K562 (cell line): ENCODE data around the gene NR1H3. TPM values are rescaled to one million over a fixed set of nuclear protein-coding genes. Genes with fewer than 3 reads are reported as not detected.
A peak's percentile ranks its signal among the peaks of the same experiment; 100 is the strongest.

Experiments used
- CBX3 ChIP-seq, 2 experiments: IDR thresholded peaks; 1 replicate in 1 of 2; 2 replicates in 1 of 2; pipeline ENCODE4 v1.6.1; 2012; ENCODE audit warnings: inconsistent platforms in 2 of 2, low read length in 2 of 2, borderline replicate concordance in 1 of 2, control low read depth in 1 of 2
- CHD4 ChIP-seq: fragments of 200-600 bp; sonication (generic); IDR thresholded peaks from 3 replicates; pipeline ENCODE4 v1.6.1; 2012; ENCODE audit warnings: low read depth, mild to moderate bottlenecking, mixed read lengths, low read length, inconsistent platforms; ENCODE audit not compliant: insufficient read depth, insufficient replicate concordance, poor library complexity, severe bottlenecking
- CREBBP ChIP-seq: IDR thresholded peaks from one replicate; pipeline ENCODE4 v1.6.1; 2012; ENCODE audit warnings: low read depth, mild to moderate bottlenecking, control low read depth, inconsistent platforms, low read length
- DIDO1 ChIP-seq: fragments of 450-650 bp; IDR thresholded peaks from 2 replicates; pipeline ENCODE4 v1.6.1; 2016; ENCODE audit warnings: low read depth, missing biosample characterization, missing genetic modification characterization
- HMGN3 ChIP-seq: IDR thresholded peaks from 2 replicates; pipeline ENCODE4 v1.6.1; 2011; ENCODE audit warnings: borderline replicate concordance, low read depth, mild to moderate bottlenecking, mixed read lengths, low read length; ENCODE audit not compliant: insufficient read length; ENCODE audit errors: extremely low read depth
- MTA3 ChIP-seq: fragments of 450-650 bp; formaldehyde crosslinking; IDR thresholded peaks from 2 replicates; pipeline ENCODE4 v1.6.1; 2017; ENCODE audit warnings: mild to moderate bottlenecking, borderline replicate concordance
- MXI1 ChIP-seq: IDR thresholded peaks from 2 replicates; pipeline ENCODE4 v1.6.1; 2011; ENCODE audit warnings: low read depth, mild to moderate bottlenecking, improper control_type of control experiment, low read length
- NFIX ChIP-seq: fragments of 250-450 bp; sonication (Bioruptor Pico); IDR thresholded peaks from 2 replicates; pipeline ENCODE4 v1.4.0; 2020; ENCODE audit warnings: low read depth, mild to moderate bottlenecking, moderate library complexity
- PCBP1 ChIP-seq: fragments of 200-400 bp; formaldehyde crosslinking; IDR thresholded peaks from 2 replicates; pipeline ENCODE4 v1.6.1; 2018; ENCODE audit warnings: mild to moderate bottlenecking, low read depth, low read length; ENCODE audit not compliant: poor library complexity, severe bottlenecking
- POLR3A ChIP-seq: IDR thresholded peaks from 2 replicates; pipeline ENCODE4 v1.6.1; 2011; ENCODE audit warnings: borderline replicate concordance, mild to moderate bottlenecking, moderate library complexity; ENCODE audit not compliant: insufficient read length, insufficient read depth; ENCODE audit errors: extremely low read depth
- SMARCA4 ChIP-seq: fragments of 450-650 bp; IDR thresholded peaks from 2 replicates; pipeline ENCODE4 v1.6.1; 2016
- SMC3 ChIP-seq: conservative IDR thresholded peaks from 2 replicates; pipeline ENCODE4 v1.6.1; 2011; ENCODE audit warnings: low read depth, low read length, improper control_type of control experiment; ENCODE audit not compliant: insufficient read depth
- SREBF2 ChIP-seq: sonication (generic); formaldehyde crosslinking; IDR thresholded peaks from 2 replicates; pipeline ENCODE4 v1.4.0; 2020; ENCODE audit warnings: mild to moderate bottlenecking, missing genetic modification reagents
- TAF7 ChIP-seq: fragments of 450-650 bp; IDR thresholded peaks from 2 replicates; pipeline ENCODE4 v1.6.1; 2016; ENCODE audit warnings: missing genetic modification characterization, missing compliant biosample characterization
- TCF7L2 ChIP-seq: fragments of 150-350 bp; IDR thresholded peaks from 2 replicates; pipeline ENCODE4 v1.6.1; 2016; ENCODE audit warnings: low read depth, mild to moderate bottlenecking, low read length, moderate library complexity
- TSC22D4 ChIP-seq: fragments of 450-650 bp; IDR thresholded peaks from 2 replicates; pipeline ENCODE4 v1.6.1; 2016; ENCODE audit warnings: missing genetic modification characterization, missing biosample characterization, control low read depth
- XRCC4 ChIP-seq: IDR thresholded peaks from one replicate; pipeline ENCODE4 v1.6.1; 2011; ENCODE audit not compliant: insufficient read depth, insufficient read length; ENCODE audit errors: extremely low read depth
- YY1 ChIP-seq, 3 experiments: IDR thresholded peaks; 2 replicates each; pipeline ENCODE4 v1.6.1; 2011; ENCODE audit warnings: low read length in 2 of 3, mild to moderate bottlenecking in 2 of 3, moderate library complexity in 2 of 3, borderline replicate concordance in 1 of 3, control low read depth in 1 of 3, low read depth in 1 of 3; ENCODE audit not compliant: insufficient read depth in 3 of 3, insufficient replicate concordance in 2 of 3, control insufficient read depth in 1 of 3, insufficient read length in 1 of 3; ENCODE audit errors: extremely low read depth in 1 of 3
- ZNF316 ChIP-seq: fragments of 450-650 bp; IDR thresholded peaks from 2 replicates; pipeline ENCODE4 v1.6.1; 2016
- polyA plus RNA-seq, 8 experiments: library from polyadenylated mRNA; depleted of rRNA in 4 of 8; stranded (reverse) in 5 of 8; unstranded in 3 of 8; fragments of >200 nt; fragmentation: Nextera tagmentation in 2 of 8; fragmentation: Illumina TruSeq in 1 of 8; extraction: Ambion mirVana in 2 of 8; extraction: Trizol in 1 of 8; gene quantifications; 2 replicates each; pipeline versions ENCODE4 v1.2.1 to v1.2.3, GENCODE V29; 2011 to 2014; ENCODE audit warnings: inconsistent platforms in 1 of 8, missing spikeins in 1 of 8
- total RNA-seq, 7 experiments: library from RNA; depleted of rRNA in 6 of 7; stranded (reverse); fragments of >200 nt in 6 of 7; fragmentation: Illumina TruSeq in 2 of 7; extraction: Trizol in 2 of 7; gene quantifications; 2 replicates each; pipeline versions ENCODE4 v1.2.1 to v1.2.3, GENCODE V29; 2011 to 2021; ENCODE audit warnings: low replicate concordance in 1 of 7
- TF ChIP-seq, protein P1 (sequence below), 2 experiments: fragments of 450-650 bp in 1 of 2; IDR thresholded peaks; 2 replicates each; pipeline ENCODE4 v1.6.1; 2011 to 2017; ENCODE audit warnings: low read depth in 2 of 2, antibody characterized with exemption in 1 of 2, borderline replicate concordance in 1 of 2, low read length in 1 of 2, mild to moderate bottlenecking in 1 of 2, mixed read lengths in 1 of 2; ENCODE audit not compliant: control insufficient read depth in 1 of 2
- TF ChIP-seq, protein P2 (sequence below): sonication (generic); formaldehyde crosslinking; IDR thresholded peaks from 2 replicates; pipeline ENCODE4 v1.8.1; 2023; ENCODE audit warnings: mild to moderate bottlenecking, missing genetic modification reagents

NR1H3 gene
- total and polyA plus RNA-seq, 9 of the 15 experiments (the other 6 are each of a cell fraction or from before 2014, with no cell fraction given): 8.2 to 26.0 (median 11.9) TPM

DNA sequence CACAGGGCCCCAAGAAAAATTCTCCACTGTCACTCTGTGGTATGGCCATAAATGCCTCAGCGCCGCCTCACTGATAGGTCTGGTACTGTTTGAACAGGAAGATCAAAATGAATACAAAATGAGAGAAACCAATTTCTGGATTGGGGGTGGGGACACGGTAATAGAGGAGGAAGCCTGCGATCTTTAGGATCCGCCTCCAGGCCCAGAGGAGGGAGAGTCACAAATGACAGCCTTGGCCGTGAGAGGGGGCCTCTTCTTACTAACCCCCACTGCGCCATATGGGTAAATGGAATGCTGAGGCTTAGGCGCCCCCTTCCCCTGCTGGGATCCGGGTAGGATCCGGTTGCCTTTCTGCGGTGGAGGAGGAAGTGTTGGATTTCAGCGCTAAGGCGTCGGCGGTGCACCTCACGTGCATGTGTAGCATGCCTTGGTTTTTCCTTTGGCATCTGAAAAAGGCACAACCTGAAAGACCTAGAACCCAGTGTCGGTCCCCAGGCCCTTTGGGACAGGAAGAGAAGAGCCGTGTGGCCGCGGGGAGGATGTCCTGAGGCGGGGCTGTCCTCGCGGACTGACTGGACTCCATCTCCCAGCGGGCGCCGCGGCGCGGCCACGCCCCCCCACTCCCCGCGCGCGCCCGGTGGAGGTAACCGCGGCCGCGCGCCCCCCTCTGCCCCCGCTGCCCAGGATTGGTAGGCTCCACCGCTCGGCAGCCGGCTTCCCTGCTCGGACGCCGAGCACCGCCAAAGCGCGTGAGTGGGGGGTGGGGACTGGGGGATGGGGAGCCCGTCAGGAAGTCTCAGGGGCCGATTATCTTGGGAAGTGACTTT is 11.4 kb downstream of the NR1H3 start (continued):
- 0 out of 3 replicates have a peak, but pooled peaks of 1 of the 2 experiments have one; percentile 67 for TF ChIP-seq CBX3 (IDR thresholded peaks at IDR 0.05; ENCODE audit: borderline replicate concordance in 1 of 2, low read length in 2 of 2)
- TF ChIP-seq ZNF316: no peak
- no peak for TF ChIP-seq TSC22D4 (tag)
- TF ChIP-seq HMGN3: peak; percentile 3
- peak; percentile 42; the same call in 1 of the 2 replicates for TF ChIP-seq DIDO1
- TF ChIP-seq, protein P1, sequence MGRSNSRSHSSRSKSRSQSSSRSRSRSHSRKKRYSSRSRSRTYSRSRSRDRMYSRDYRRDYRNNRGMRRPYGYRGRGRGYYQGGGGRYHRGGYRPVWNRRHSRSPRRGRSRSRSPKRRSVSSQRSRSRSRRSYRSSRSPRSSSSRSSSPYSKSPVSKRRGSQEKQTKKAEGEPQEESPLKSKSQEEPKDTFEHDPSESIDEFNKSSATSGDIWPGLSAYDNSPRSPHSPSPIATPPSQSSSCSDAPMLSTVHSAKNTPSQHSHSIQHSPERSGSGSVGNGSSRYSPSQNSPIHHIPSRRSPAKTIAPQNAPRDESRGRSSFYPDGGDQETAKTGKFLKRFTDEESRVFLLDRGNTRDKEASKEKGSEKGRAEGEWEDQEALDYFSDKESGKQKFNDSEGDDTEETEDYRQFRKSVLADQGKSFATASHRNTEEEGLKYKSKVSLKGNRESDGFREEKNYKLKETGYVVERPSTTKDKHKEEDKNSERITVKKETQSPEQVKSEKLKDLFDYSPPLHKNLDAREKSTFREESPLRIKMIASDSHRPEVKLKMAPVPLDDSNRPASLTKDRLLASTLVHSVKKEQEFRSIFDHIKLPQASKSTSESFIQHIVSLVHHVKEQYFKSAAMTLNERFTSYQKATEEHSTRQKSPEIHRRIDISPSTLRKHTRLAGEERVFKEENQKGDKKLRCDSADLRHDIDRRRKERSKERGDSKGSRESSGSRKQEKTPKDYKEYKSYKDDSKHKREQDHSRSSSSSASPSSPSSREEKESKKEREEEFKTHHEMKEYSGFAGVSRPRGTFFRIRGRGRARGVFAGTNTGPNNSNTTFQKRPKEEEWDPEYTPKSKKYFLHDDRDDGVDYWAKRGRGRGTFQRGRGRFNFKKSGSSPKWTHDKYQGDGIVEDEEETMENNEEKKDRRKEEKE (IDR thresholded peaks at IDR 0.05; ENCODE audit: borderline replicate concordance in 1 of 2, control insufficient read depth in 1 of 2, low read depth in 2 of 2, low read length in 1 of 2): peak in 1 of 2 experiments; percentile 92; a peak in 2 of 4 replicates
- TF ChIP-seq NFIX (CRISPR knock-in tag): no peak
- peak; percentile 89 for TF ChIP-seq TCF7L2
- TF ChIP-seq PCBP1: no peak
- TF ChIP-seq SREBF2 (CRISPR knock-in tag): no peak
- no peak for TF ChIP-seq POLR3A
- no peak; the same call in 1 of the 2 replicates for TF ChIP-seq MTA3
- no peak for TF ChIP-seq CHD4
- 0 out of 2 replicates have a peak, but pooled peaks have one; percentile 46 for TF ChIP-seq TAF7 (tag)
- peak in 2 of 3 experiments; percentile 2 to 33 for TF ChIP-seq YY1 (IDR thresholded peaks at IDR 0.05; ENCODE audit: borderline replicate concordance in 1 of 3, control insufficient read depth in 1 of 3, extremely low read depth in 1 of 3, insufficient read depth in 3 of 3, insufficient read length in 1 of 3, insufficient replicate concordance in 2 of 3, low read depth in 1 of 3, low read length in 2 of 3)
- TF ChIP-seq XRCC4: no peak
- TF ChIP-seq SMC3: no peak
- no peak; the same call in 1 of the 2 replicates for TF ChIP-seq MXI1
- TF ChIP-seq CREBBP: no peak
- TF ChIP-seq SMARCA4: 0 out of 2 replicates have a peak, but pooled peaks have one; percentile 62
- TF ChIP-seq, protein P2, sequence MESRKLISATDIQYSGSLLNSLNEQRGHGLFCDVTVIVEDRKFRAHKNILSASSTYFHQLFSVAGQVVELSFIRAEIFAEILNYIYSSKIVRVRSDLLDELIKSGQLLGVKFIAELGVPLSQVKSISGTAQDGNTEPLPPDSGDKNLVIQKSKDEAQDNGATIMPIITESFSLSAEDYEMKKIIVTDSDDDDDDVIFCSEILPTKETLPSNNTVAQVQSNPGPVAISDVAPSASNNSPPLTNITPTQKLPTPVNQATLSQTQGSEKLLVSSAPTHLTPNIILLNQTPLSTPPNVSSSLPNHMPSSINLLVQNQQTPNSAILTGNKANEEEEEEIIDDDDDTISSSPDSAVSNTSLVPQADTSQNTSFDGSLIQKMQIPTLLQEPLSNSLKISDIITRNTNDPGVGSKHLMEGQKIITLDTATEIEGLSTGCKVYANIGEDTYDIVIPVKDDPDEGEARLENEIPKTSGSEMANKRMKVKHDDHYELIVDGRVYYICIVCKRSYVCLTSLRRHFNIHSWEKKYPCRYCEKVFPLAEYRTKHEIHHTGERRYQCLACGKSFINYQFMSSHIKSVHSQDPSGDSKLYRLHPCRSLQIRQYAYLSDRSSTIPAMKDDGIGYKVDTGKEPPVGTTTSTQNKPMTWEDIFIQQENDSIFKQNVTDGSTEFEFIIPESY (CRISPR knock-in tag): 0 out of 2 replicates have a peak, but pooled peaks have one; percentile 14
